ENCODE results near the gene SLC35G6.

GRCh38 chr17:7437369-7437863, 43.8 kb upstream of the SLC35G6 start:
- TF ChIP-seq CTCF (IDR thresholded peaks at IDR 0.05) (no peak), POLR2A (IDR thresholded peaks at IDR 0.05) (no peak), EP300 (IDR thresholded peaks at IDR 0.05) (no peak)

All from ovary (tissue), 3 donors.